Thyroid gland (tissue), 4 donors: Measurements from ENCODE around the gene EPB41L5.

Experiments used
- POLR2A ChIP-seq, 2 donors: fragments of 450-650 bp; IDR thresholded peaks; one replicate each; pipeline ENCODE4 v1.6.1; 2017; ENCODE audit warnings: antibody characterized with exemption in 2 of 2, mild to moderate bottlenecking in 2 of 2, moderate library complexity in 1 of 2
- TF ChIP-seq, protein P1 (sequence below), 6 experiments: fragments of 200-600 bp in 3 of 6; fragments of 450-650 bp in 3 of 6; sonication (generic) in 3 of 6; IDR thresholded peaks; one replicate each; pipeline ENCODE4 v1.5.1; 2016 to 2019; ENCODE audit warnings: antibody characterized with exemption in 6 of 6, mild to moderate bottlenecking in 2 of 6, inconsistent platforms in 1 of 6, moderate library complexity in 1 of 6

DNA sequence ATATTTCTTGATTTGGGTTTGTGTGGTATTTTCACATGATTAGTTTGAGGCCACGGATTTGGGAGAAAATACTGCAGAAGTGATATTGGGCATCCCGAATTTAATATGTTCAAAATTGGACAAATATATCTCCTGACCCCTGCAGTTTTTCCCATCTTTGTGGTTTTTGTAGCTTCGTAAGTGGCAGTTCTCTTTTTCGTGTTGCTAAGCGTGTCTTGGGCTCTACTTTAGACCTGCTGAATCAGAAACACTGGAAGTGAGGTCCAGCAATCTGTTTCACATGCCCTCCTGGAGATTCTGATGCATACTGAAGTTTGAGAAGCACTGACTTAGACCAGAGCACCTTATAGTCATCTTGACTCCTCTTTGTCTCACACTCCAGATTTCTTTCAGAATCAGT is 98.3 kb downstream of the EPB41L5 start:
- no peak for TF ChIP-seq POLR2A (IDR thresholded peaks at IDR 0.05)
- TF ChIP-seq, protein P1, sequence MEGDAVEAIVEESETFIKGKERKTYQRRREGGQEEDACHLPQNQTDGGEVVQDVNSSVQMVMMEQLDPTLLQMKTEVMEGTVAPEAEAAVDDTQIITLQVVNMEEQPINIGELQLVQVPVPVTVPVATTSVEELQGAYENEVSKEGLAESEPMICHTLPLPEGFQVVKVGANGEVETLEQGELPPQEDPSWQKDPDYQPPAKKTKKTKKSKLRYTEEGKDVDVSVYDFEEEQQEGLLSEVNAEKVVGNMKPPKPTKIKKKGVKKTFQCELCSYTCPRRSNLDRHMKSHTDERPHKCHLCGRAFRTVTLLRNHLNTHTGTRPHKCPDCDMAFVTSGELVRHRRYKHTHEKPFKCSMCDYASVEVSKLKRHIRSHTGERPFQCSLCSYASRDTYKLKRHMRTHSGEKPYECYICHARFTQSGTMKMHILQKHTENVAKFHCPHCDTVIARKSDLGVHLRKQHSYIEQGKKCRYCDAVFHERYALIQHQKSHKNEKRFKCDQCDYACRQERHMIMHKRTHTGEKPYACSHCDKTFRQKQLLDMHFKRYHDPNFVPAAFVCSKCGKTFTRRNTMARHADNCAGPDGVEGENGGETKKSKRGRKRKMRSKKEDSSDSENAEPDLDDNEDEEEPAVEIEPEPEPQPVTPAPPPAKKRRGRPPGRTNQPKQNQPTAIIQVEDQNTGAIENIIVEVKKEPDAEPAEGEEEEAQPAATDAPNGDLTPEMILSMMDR (IDR thresholded peaks at IDR 0.05), result no peak
